HFF-Myc (cell line): ENCODE results near the gene FOXS1.
A peak's percentile ranks its signal among the peaks of the same experiment; 100 is the strongest.

Experiments used
- DNase-seq: peaks from one replicate; pipeline ENCODE4 v3.0.0-alpha.2; 2011; ENCODE audit warnings: low read depth; ENCODE audit errors: extremely low read depth
- H3K4me3 ChIP-seq: replicated peaks from 2 replicates; pipeline ENCODE4 v1.5.1; 2011; ENCODE audit warnings: low read depth, mild to moderate bottlenecking, control low read depth, low read length
- TF ChIP-seq, protein P1 (sequence below): IDR thresholded peaks from 2 replicates; pipeline ENCODE4 v1.5.1; 2012; ENCODE audit warnings: mild to moderate bottlenecking, low read depth, low read length, control low read depth; ENCODE audit errors: missing control alignments

FOXS1 gene

DNA sequence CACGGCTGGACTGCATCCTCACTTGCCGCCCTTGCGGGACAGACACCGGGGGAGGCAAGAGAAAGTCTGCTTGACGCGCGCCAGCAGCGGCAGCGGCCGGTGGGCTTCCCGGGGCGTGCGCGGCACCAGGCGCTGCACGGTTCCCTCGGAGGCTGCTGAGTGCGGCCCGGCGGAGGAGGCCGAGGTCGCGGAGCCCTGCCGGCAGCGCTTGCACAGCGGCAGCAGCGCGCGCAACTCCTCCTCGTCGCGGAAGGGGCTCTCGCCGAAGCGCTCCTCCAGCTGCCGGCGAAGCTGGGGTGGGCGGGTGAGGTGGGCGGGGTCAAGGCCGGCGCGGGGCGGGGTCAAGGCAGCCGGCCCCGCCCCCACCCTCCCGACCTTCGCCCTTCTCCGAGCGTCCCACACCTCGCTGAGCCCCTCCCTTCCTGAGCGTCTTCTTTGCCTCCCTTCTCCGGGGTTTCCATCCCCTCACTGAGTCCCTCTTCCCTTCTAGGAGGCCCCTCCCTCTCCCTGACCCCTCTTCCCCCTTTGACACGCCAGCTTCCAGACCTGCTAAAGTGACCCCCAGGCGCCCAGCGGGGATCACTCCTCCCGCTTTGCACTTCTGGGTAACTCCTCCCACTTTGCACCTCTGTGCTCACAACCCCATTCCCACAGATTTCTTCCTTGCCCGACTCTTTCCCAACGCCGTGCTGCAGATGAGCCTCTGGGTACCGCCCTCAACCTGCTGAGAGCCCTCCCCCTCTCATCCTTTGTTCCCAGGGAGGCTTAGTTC lies 16.2 kb upstream of the FOXS1 start:
- H3K4me3 ChIP-seq = peak overlapping the region; percentile 31
- DNase-seq = no peak
- TF ChIP-seq, protein P1, sequence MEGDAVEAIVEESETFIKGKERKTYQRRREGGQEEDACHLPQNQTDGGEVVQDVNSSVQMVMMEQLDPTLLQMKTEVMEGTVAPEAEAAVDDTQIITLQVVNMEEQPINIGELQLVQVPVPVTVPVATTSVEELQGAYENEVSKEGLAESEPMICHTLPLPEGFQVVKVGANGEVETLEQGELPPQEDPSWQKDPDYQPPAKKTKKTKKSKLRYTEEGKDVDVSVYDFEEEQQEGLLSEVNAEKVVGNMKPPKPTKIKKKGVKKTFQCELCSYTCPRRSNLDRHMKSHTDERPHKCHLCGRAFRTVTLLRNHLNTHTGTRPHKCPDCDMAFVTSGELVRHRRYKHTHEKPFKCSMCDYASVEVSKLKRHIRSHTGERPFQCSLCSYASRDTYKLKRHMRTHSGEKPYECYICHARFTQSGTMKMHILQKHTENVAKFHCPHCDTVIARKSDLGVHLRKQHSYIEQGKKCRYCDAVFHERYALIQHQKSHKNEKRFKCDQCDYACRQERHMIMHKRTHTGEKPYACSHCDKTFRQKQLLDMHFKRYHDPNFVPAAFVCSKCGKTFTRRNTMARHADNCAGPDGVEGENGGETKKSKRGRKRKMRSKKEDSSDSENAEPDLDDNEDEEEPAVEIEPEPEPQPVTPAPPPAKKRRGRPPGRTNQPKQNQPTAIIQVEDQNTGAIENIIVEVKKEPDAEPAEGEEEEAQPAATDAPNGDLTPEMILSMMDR = no peak

DNA sequence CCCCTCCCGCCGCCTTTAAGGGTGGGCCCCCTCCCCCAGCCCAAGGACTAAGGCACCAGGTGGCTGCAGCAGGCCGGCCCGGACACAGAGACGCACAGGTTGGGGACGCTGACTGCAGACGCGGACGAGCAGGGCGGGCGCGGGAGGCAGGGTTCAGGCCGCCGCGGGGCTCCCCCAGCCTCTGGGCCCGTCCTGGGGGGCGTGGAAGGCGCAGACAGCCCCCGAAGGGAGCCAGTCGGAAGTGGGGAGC lies 15.7 kb upstream of the FOXS1 start:
- peak overlapping the region; percentile 31 for H3K4me3 ChIP-seq
- TF ChIP-seq, protein P1 = no peak
- DNase-seq = no peak

DNA sequence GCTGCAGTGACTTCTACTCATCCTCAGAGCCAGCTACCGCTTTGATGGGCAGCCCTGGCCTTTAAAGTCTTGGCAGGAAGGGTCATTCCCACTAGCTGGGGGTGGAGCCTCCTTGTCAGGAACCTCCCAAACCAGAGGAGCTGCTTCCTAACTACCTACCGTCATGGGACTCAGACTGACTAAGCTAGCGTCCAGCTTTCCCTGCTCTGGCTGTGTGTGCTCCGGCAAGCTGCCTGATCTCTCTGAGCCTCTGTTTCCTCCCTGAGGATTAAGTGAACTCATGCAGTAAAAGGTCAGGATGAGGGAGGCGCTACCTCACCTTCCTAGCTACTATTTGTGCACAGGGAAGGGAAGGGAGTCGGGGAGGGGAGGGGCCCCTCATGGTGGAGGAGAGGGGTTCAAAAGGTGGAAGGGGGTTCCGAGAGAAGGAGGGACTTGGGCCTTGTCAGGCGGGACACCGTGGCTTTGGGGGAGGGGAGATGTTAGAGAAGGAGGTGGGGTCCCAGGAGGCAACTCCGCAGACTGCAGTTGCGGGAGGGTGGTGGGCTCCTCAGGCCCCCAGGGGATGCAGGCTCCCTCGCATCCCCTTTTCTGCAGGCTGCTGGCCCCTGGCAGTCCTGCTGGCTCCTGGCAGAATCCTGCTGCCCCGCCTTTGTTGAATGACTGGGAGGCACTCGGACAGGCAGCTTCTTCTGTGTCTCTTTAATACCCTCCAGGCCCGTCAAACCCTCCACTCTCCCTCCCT lies 15.2 kb upstream of the FOXS1 start:
- DNase-seq = no peak
- TF ChIP-seq, protein P1 = no peak
- peak overlapping the region; percentile 31 for H3K4me3 ChIP-seq

DNA sequence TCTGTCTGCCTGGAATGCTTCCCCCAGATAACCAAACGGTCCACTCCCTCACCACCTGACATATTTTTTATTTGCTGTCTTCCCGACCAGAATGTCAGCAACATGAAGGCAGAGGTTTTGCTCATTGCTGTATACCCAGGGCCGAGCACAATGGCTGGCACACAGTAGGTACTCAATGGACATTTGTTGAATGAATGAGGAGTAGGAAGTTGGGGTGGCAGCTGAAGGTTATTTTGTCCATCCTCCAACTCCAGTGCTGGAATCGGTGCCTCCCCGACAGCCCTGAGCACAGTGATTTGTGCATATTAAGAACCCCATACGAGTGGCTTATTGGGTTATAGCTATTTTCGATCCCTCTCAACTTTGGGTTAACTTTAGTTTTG lies 14.6 kb upstream of the FOXS1 start:
- TF ChIP-seq, protein P1 = no peak
- no peak for DNase-seq
- H3K4me3 ChIP-seq = no peak overlapping the region

DNA sequence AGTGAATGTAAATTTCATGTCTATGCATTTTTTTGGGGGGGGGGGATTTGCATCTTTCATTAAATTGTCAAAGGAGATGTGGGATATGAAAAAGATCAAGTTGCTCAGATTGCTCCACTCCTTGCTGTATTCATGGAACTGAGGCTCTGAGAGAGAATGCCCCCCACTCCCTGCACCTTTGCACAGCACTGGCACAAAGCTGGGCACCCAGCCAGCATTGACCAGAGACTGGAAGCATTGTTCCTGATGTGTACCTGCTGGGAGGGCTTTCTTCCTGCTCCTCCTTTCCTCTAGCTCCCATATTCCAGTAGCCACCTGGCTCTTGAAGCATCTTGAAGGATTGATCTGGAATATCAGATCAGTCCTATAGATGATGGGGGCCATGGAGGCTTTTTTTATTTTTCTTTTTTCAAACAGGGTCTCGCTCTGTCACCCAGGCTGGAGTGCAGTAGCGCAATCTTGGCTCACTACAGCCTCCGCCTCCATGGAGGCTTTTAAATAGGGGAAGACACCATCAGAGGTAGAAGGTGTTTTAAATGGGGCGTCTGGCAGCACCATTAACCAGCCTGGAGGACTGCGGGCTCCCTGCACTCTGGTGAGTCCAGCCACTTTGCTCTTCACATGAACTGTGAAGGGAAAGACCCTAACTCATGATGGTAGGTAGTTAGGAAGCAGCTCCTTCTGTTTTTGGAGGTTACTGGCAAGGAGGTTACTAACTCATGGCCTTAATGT lies 14.0 kb upstream of the FOXS1 start:
- TF ChIP-seq, protein P1 = no peak
- no peak overlapping the region for H3K4me3 ChIP-seq
- no peak for DNase-seq

DNA sequence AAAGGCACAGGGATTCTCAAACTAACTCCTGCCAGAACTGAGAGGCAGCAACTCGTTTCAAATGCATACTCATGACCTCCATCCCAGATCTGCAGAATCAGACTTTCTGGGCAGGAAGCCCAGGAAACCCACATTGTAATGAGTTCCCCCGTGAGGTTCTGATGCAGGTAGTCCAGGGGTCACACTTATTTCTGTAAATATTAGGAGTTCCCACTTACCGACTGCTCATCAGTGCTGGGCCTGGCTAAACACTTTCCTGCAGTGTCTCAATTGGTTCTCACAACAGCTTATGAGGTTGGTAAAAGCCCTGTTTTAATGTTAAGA lies 13.3 kb upstream of the FOXS1 start:
- H3K4me3 ChIP-seq = no peak overlapping the region
- DNase-seq = no peak
- TF ChIP-seq, protein P1 = no peak
